ENCODE results near the gene EIF3F. TPM values are rescaled to one million over a fixed set of nuclear protein-coding genes. Genes with fewer than 3 reads are reported as not detected.

The EIF3F gene
- total RNA-seq, 2 donors from 2014 or later, result 229 to 242 TPM

DNA sequence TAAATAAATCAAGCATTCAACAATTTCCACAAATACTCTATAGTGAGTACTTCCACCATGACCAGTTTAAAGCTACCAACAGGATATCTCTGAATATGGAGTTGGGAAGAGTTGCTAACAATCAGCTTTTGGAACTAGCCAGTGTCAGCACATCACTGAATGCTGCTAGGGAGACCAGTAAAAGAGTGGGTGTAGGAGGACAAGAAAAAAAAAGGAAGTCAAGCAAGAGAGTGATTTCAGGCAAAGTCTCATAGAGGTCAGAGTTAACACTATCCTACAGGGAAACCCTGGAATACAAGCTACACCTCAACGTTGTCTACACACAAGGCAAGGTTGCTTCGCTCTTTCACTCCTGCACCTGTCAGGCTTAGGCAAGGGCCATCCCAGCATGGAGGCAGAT lies 24.2 kb downstream of the EIF3F start:
- DNase-seq, result peak; percentile 7
- no peak overlapping the region for H3K27ac ChIP-seq
- H3K4me3 ChIP-seq, result no peak overlapping the region
- no peak overlapping the region for H3K9ac ChIP-seq (ENCODE audit: low read depth in 2 of 2, low read length in 2 of 2)
- H3K27me3 ChIP-seq, result no peaks in the 10 kb centered on the region
- intact Hi-C loops (cut with DNase I), result no loop called here
- no peaks in the 10 kb centered on the region for H3K9me3 ChIP-seq
- H3K36me3 ChIP-seq, result no peaks in the 10 kb centered on the region
- no peaks in the 10 kb centered on the region for H3K4me1 ChIP-seq
- TF ChIP-seq, protein P1, sequence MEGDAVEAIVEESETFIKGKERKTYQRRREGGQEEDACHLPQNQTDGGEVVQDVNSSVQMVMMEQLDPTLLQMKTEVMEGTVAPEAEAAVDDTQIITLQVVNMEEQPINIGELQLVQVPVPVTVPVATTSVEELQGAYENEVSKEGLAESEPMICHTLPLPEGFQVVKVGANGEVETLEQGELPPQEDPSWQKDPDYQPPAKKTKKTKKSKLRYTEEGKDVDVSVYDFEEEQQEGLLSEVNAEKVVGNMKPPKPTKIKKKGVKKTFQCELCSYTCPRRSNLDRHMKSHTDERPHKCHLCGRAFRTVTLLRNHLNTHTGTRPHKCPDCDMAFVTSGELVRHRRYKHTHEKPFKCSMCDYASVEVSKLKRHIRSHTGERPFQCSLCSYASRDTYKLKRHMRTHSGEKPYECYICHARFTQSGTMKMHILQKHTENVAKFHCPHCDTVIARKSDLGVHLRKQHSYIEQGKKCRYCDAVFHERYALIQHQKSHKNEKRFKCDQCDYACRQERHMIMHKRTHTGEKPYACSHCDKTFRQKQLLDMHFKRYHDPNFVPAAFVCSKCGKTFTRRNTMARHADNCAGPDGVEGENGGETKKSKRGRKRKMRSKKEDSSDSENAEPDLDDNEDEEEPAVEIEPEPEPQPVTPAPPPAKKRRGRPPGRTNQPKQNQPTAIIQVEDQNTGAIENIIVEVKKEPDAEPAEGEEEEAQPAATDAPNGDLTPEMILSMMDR (IDR thresholded peaks at IDR 0.05), result no peak

DNA sequence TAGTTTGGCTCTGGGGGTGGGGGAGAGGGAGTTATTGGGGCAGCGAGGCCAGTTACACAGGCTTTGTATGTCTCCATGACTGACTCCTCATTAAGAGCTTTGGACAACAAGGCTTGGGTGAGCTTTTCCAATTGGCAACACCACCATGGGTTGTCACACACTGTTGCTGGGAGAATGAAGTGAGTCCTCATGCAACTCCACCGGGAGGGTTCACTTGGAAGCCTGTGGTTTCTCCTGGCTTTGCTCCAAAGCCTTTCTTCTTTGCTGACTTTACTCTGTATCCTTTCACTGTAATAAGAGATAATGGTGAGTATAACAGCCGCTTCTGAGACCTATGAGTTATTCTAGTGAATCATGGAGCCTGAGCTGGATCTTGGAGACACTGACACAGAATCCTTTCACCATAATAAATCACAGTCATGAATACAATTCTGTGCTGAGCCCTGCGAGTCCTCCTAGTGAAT lies 24.9 kb downstream of the EIF3F start:
- Histone ChIP-seq H3K27ac (no peak overlapping the region), H3K36me3 (no peaks in the 10 kb centered on the region), H3K4me1 (no peaks in the 10 kb centered on the region), H3K9ac (ENCODE audit: low read depth in 2 of 2, low read length in 2 of 2) (no peak overlapping the region), H3K27me3 (no peaks in the 10 kb centered on the region), H3K4me3 (no peak overlapping the region), H3K9me3 (no peaks in the 10 kb centered on the region)
- TF ChIP-seq, protein P1 (IDR thresholded peaks at IDR 0.05), result no peak
- peak; percentile 15 for DNase-seq
- intact Hi-C loops (cut with DNase I), result no loop called here

- Histone ChIP-seq H3K9me3 (no peaks in the 10 kb centered on the region), H3K36me3 (no peaks in the 10 kb centered on the region), H3K9ac (ENCODE audit: low read depth in 2 of 2, low read length in 2 of 2) (no peak overlapping the region), H3K27me3 (peaks cover 8% of the 10 kb centered on the region), H3K4me3 (no peak overlapping the region), H3K27ac (no peak overlapping the region), H3K4me1 (no peaks in the 10 kb centered on the region)
- intact Hi-C loops (cut with DNase I), result no loop called here
- TF ChIP-seq, protein P1 (IDR thresholded peaks at IDR 0.05), result no peak
- DNase-seq, result no peak
These were observed 26.7 kb downstream of the EIF3F start for GRCh38 chr11:8013833-8014232.

DNA sequence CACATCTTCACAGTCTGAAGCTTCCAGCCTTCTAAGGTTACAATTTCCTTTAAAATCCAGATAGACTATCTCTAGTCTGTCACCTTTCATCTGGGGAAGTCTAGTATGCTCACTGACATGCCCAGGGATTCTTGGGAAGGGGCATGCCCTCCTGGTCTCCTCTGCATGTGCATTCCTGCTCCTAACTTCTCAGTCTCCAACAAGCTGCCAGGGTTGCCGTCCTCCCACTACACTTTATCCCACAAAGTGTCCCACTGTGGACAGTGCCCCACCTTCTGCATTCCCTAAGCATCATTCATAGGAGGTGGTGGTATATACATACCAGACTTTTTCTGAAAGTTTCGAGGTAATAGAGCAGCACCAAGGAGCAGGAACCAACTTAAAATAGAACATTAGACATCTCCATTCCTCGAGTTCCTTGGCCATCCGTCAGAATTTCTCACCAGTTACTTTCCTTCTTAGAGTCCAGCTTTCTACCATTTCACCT lies 28.7 kb downstream of the EIF3F start:
- H3K4me3 ChIP-seq, result no peak overlapping the region
- H3K9me3 ChIP-seq, result no peaks in the 10 kb centered on the region
- H3K36me3 ChIP-seq, result no peaks in the 10 kb centered on the region
- TF ChIP-seq, protein P1 (IDR thresholded peaks at IDR 0.05), result no peak
- no peaks in the 10 kb centered on the region for H3K4me1 ChIP-seq
- H3K27me3 ChIP-seq, result peaks cover 27% of the 10 kb centered on the region
- H3K9ac ChIP-seq (ENCODE audit: low read depth in 2 of 2, low read length in 2 of 2), result no peak overlapping the region
- peak; percentile 5 for DNase-seq
- intact Hi-C loops (cut with DNase I), result no loop called here
- H3K27ac ChIP-seq, result no peak overlapping the region

GRCh38 chr11:8016440-8016839 lies 29.3 kb downstream of the EIF3F start:
- Histone ChIP-seq H3K9ac (ENCODE audit: low read depth in 2 of 2, low read length in 2 of 2) (no peak overlapping the region), H3K27ac (no peak overlapping the region), H3K36me3 (no peaks in the 10 kb centered on the region), H3K4me3 (no peak overlapping the region), H3K27me3 (peaks cover 29% of the 10 kb centered on the region), H3K9me3 (no peaks in the 10 kb centered on the region), H3K4me1 (no peaks in the 10 kb centered on the region)
- TF ChIP-seq, protein P1 (IDR thresholded peaks at IDR 0.05), result no peak
- intact Hi-C loops (cut with DNase I), result no loop called here
- DNase-seq, result peak; percentile 9

Data from colonic mucosa (tissue), 4 donors.